Measurements from ENCODE around the gene NGEF.

- TF ChIP-seq POLR2A (IDR thresholded peaks at IDR 0.05) (no peak), POLR2AphosphoS5 (IDR thresholded peaks at IDR 0.05) (no peak), EP300 (IDR thresholded peaks at IDR 0.05) (no peak)
- TF ChIP-seq, protein P1, sequence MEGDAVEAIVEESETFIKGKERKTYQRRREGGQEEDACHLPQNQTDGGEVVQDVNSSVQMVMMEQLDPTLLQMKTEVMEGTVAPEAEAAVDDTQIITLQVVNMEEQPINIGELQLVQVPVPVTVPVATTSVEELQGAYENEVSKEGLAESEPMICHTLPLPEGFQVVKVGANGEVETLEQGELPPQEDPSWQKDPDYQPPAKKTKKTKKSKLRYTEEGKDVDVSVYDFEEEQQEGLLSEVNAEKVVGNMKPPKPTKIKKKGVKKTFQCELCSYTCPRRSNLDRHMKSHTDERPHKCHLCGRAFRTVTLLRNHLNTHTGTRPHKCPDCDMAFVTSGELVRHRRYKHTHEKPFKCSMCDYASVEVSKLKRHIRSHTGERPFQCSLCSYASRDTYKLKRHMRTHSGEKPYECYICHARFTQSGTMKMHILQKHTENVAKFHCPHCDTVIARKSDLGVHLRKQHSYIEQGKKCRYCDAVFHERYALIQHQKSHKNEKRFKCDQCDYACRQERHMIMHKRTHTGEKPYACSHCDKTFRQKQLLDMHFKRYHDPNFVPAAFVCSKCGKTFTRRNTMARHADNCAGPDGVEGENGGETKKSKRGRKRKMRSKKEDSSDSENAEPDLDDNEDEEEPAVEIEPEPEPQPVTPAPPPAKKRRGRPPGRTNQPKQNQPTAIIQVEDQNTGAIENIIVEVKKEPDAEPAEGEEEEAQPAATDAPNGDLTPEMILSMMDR (IDR thresholded peaks at IDR 0.05), result no peak
These were observed 174.6 kb downstream of the NGEF start for GRCh38 chr2:232838406-232838874.

All from suprapubic skin (tissue), 4 donors.